GM21737 (cell line): ENCODE data around the gene DOCK9.

Experiments
- ATAC-seq: cut with Tn5 transposase; IDR thresholded peaks from one replicate; pipeline ENCODE4 v1.9.1; 2021; ENCODE audit warnings: mild to moderate bottlenecking, moderate library complexity; ENCODE audit not compliant: unreplicated experiment

Gene DOCK9

DNA sequence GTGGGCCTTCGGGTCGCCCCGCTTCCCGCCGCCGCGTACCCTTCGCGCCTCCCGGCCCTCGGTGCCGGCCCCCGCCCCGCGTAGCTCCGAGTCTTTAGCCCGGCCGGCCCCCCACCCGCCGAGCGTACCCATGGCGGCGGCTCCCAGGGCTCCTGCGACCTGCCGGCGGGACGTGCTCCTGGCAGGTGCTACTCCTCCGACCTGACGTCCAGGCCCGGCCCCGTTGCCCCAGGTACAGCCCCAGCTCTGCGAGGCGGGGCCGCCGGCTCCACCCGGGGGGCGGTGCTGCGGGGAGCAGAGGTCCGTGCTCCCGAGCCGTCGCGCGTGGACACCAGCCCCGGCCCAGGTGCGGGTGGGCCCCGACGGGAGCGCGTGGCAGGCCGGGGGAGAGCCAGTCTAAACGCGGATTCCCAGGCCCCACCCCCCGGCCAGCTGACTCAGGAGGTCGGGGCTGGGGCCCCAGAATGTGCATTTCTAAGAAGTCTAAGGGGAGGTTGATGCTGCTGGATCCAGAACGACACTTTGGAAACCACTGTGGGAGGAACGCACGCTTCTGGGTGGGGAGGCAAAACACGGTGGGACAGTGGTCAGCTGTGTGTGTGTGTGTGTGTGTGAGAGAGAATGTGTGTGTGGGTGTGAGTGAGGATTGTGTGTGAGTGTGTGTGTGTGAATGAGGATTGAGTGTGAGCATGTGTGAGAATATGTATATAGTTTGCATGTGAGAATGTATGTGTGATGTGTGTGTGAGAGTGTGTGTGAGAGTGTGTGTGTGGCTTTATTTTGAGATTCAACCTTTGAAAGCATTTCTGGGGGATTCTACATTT is 225.2 kb downstream of the DOCK9 start, which contains the start of gene SLC15A1:
Gene SLC15A1 (minus strand): TSS at position 206 of the 824 bp plus-strand sequence. CDS start 74 bp downstream, at position 132.
- ATAC-seq: no peak

DNA sequence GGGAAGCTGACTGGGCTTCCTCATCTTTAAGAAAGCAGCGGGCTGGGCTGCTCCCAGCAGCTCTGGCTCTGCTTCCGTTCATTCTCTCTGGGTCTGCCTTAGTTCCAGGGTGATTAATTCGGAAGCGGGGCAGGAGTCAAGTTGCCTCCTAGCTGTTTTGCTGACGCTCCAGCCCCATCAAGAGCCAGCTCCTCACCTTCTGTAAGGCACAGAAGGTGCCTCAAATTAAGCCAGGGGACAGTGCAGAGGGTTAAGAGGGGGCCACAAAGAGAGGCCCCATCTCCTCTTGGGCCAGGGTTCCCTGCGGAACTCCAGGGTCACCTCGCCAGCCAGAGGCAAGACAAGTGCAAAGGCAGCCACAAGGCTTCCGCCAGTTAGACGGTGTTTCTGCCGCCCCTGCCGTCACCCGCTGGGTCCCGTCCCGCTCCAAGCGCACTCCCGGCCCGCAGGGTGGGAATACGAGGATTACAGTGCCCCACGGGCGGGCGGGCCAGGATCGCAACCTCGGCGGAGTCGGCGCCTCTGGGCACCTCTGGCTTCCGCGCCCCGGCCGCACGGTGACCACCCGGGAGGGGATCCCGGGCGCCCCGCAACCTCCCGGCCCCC is 225.9 kb downstream of the DOCK9 start:
- ATAC-seq: no peak

DNA sequence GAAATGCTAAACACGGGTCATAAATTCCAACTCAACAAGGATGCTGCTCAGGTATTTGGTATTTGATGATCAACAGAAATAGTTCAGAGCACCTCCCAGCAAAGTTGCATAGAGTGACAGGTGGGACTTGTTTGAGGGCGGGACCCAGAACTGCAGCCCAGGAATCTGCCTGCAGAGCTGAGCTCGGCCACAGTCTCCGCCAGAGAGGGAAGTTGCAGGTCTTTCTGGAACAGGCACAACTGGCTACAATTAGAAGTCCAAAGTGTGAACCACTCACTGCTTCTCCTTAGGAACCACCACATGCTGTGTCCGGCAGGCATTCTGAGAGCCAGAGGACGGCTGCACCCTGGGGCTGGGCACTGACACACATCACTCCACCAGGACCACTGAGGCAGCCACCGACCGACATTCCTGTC is 226.5 kb downstream of the DOCK9 start:
- ATAC-seq: no peak

DNA sequence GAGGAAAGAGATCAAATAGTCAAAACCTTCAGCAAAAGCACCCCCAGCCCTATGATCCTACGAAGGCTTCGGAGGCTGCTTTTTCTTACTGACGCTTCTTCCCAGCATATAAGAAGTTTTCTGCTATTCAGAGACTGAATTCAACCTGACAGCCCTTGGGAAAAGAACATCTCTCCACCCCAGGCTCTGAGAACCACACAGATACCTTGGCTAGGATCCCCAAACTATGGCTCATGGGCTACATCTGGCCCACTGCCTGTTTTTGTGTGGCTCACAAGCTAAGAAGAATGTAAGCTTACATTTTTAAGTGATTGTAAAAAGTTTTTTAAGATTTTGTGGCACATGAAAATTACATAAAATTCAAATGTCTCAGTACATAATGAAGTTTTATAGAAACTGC is 228.4 kb downstream of the DOCK9 start:
- ATAC-seq: no peak

DNA sequence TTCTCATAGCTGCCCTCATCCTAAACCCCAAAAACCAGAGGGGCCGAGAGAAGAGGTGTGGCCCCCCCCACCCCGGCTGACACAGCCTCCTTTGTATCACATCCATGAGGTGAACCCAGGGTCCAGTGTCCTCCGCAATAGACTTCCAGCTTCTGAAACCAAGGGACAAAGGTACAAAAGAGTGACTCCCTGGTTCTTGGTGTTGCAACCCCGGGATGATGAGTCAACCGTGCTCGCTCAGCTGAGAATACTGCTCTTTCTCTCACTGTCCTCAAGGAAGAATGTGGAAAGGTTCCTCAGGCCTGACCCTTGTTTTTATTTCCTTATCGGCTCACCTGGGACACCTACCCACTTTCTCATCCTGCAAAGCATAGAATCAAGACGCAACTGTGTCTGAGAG is 230.9 kb downstream of the DOCK9 start:
- no peak for ATAC-seq
